Measurements from ENCODE around the gene FIGNL2.

- no peak for TF ChIP-seq POLR2A (IDR thresholded peaks at IDR 0.05)
- no peak for TF ChIP-seq CTCF (IDR thresholded peaks at IDR 0.05)
These were observed 3.7 kb downstream of the FIGNL2 start for GRCh38 chr12:51844854-51845253.

Measured in lower leg skin (tissue), 3 donors.